ENCODE data around the gene GIT2. TPM values are rescaled to one million over a fixed set of nuclear protein-coding genes. Genes with fewer than 3 reads are reported as not detected.

The GIT2 gene
- total RNA-seq, 4 donors from 2014 or later: 25.3 to 64.0 (median 44.0) TPM

GRCh38 chr12:109880938-109881337 lies 115.2 kb downstream of the GIT2 start:
- intact Hi-C loops (cut with DNase I; ENCODE audit: low total_unique reads): loop anchor here (1.0 kb wide), 1 partner anchor 76 kb away; no protein-coding TSS in a partner anchor
- in situ Hi-C loops (cut with MboI; ENCODE audit: low pct_ligation_motif_present in 1 of 4, low pct_unique_long_range_greater_than_20kb in 1 of 4, low sequenced_read_pairs in 3 of 4): loop anchor here in 1 of 4 donors (10.0 kb wide), 1 partner anchor 76 kb away; no protein-coding TSS in a partner anchor
- peak overlapping the region; percentile 42 to 83 (median 75) for H3K27ac ChIP-seq
- 8% methylated on average over 3 to 9 of the region's 9 CpGs for WGBS, 2 donors (ENCODE audit: low coverage in 1 of 2)
- H3K9me3 ChIP-seq: no peaks in the 10 kb centered on the region
- peak overlapping the region; percentile 30 to 91 (median 72) for H3K4me3 ChIP-seq
- no peaks in the 10 kb centered on the region for H3K27me3 ChIP-seq
- no peaks in the 10 kb centered on the region for H3K36me3 ChIP-seq
- TF ChIP-seq CTCF (IDR thresholded peaks at IDR 0.05): peak in 1 of 5 experiments; percentile 9
- no peak for TF ChIP-seq POLR2AphosphoS5 (IDR thresholded peaks at IDR 0.05)
- peaks cover 19 to 43% (median 31%) of the 10 kb centered on the region in 4 donors for H3K4me1 ChIP-seq
- DNase-seq: no peak

- peak; percentile 90 for DNase-seq
- TF ChIP-seq EP300 (IDR thresholded peaks at IDR 0.05; ENCODE audit: low read depth) (no peak), POLR2AphosphoS5 (IDR thresholded peaks at IDR 0.05) (no peak), CTCF (IDR thresholded peaks at IDR 0.05) (peak in 3 of 5 experiments; percentile 29 to 55 (median 44)), POLR2A (IDR thresholded peaks at IDR 0.05) (peak; percentile 17)
- in situ Hi-C loops (cut with MboI; ENCODE audit: low pct_ligation_motif_present in 1 of 4, low pct_unique_long_range_greater_than_20kb in 1 of 4, low sequenced_read_pairs in 3 of 4) (loop anchor here in 1 of 4 donors (10.0 kb wide), 1 partner anchor 75 kb away; no protein-coding TSS in a partner anchor), intact Hi-C loops (cut with DNase I; ENCODE audit: low total_unique reads) (loop anchor here (1.0 kb wide), 1 partner anchor 75 kb away; no protein-coding TSS in a partner anchor)
- no peaks in the 10 kb centered on the region for H3K36me3 ChIP-seq
- WGBS, 2 donors (ENCODE audit: low coverage in 1 of 2): 0 to 1% methylated on average over 1 to 57 of the region's 92 CpGs
- peak within 1 kb of the TSS; percentile 83 to 89 (median 84) for H3K27ac ChIP-seq
- no peaks in the 10 kb centered on the region for H3K27me3 ChIP-seq
- H3K4me3 ChIP-seq: peak within 1 kb of the TSS; percentile 66 to 92 (median 85)
- H3K4me1 ChIP-seq: peaks cover 22 to 50% (median 35%) of the 10 kb centered on the region in 4 donors
- H3K9me3 ChIP-seq: no peaks in the 10 kb centered on the region
Observed at GRCh38 chr12:109880043-109880931, 115.9 kb downstream of the GIT2 start, which contains the start of gene GLTP. GLTP (minus strand) TSS chr12:109880541; CDS start chr12:109880374, 167 bp downstream.

Other genes starting within 250 kb of the GIT2 start
- gene TRPV4, start 163.0 kb downstream of the GIT2 start, total RNA-seq: under 1 TPM in 1 of 4 donors, not detected in 3; 0.27 TPM
- gene GLTP, start 115.8 kb downstream of the GIT2 start, total RNA-seq: 100 to 1,000 TPM in 3 of 4 donors, 10 to 100 TPM in 1; 35.6 to 287 (median 167) TPM
- 10 to 100 TPM; 27.5 to 54.7 (median 30.7) TPM for gene TCHP, start 96.1 kb downstream of the GIT2 start, total RNA-seq
- 100 to 1,000 TPM in 3 of 4 donors, 10 to 100 TPM in 1; 96.1 to 189 (median 115) TPM for gene ANKRD13A, start 3.1 kb upstream of the GIT2 start, total RNA-seq
- 10 to 100 TPM in 2 of 4 donors, 1 to 10 TPM in 1, not detected in 1; 9.3 to 11.0 (median 10.1) TPM for gene C12orf76, start 52.2 kb upstream of the GIT2 start, total RNA-seq
- 10 to 100 TPM in 1 of 4 donors, 1 to 10 TPM in 3; 2.6 to 14.8 (median 6.4) TPM for gene IFT81, start 128.0 kb upstream of the GIT2 start, total RNA-seq

Data from transverse colon (tissue), 4 donors.